ENCODE results near the gene CCDC106.

The CCDC106 gene

GRCh38 chr19:55640043-55640576 is 7.9 kb upstream of the CCDC106 start:
- H3K4me3 ChIP-seq (ENCODE audit: low read length), result peak overlapping the region; percentile 99
- H3K27me3 ChIP-seq (ENCODE audit: insufficient read depth, low read length), result no peaks in the 10 kb centered on the region
- H3K36me3 ChIP-seq (ENCODE audit: insufficient read depth, low read length), result peaks cover 10% of the 10 kb centered on the region
- WGBS, result 78% methylated on average over 38 of the region's 38 CpGs
- peak overlapping the region; percentile 94 for H3K27ac ChIP-seq (ENCODE audit: low read depth, low read length)
- no peaks in the 10 kb centered on the region for H3K9me3 ChIP-seq (ENCODE audit: insufficient read depth, low read depth, low read length)
- peaks cover 7% of the 10 kb centered on the region; the same call in 1 of the 2 replicates for H3K4me1 ChIP-seq (ENCODE audit: insufficient read depth, low read length)
- H3K9ac ChIP-seq (ENCODE audit: low read depth, low read length), result peak overlapping the region; percentile 86; the same call in 1 of the 2 replicates

GRCh38 chr19:55640577-55641425 is 7.2 kb upstream of the CCDC106 start, which contains the start of gene ZNF580:
TSS of gene ZNF580 (plus strand) at chr19:55641002. CDS start at chr19:55642509, 1,507 bp downstream.
- H3K4me3 ChIP-seq (ENCODE audit: low read length), result peak within 1 kb of the TSS; percentile 99
- 1% methylated on average over 89 of the region's 89 CpGs for WGBS
- H3K9ac ChIP-seq (ENCODE audit: low read depth, low read length), result peak within 1 kb of the TSS; percentile 86
- H3K36me3 ChIP-seq (ENCODE audit: insufficient read depth, low read length), result peaks cover 17% of the 10 kb centered on the region
- H3K9me3 ChIP-seq (ENCODE audit: insufficient read depth, low read depth, low read length), result no peaks in the 10 kb centered on the region
- H3K27me3 ChIP-seq (ENCODE audit: insufficient read depth, low read length), result no peaks in the 10 kb centered on the region
- peak within 1 kb of the TSS; percentile 94 for H3K27ac ChIP-seq (ENCODE audit: low read depth, low read length)
- H3K4me1 ChIP-seq (ENCODE audit: insufficient read depth, low read length), result peaks cover 4% of the 10 kb centered on the region; the same call in 1 of the 2 replicates

- Histone ChIP-seq H3K4me1 (ENCODE audit: insufficient read depth, low read length) (no peaks in the 10 kb centered on the region), H3K27me3 (ENCODE audit: insufficient read depth, low read length) (no peaks in the 10 kb centered on the region), H3K36me3 (ENCODE audit: insufficient read depth, low read length) (peaks cover 17% of the 10 kb centered on the region), H3K9me3 (ENCODE audit: insufficient read depth, low read depth, low read length) (no peaks in the 10 kb centered on the region), H3K9ac (ENCODE audit: low read depth, low read length) (peak overlapping the region; percentile 94), H3K4me3 (ENCODE audit: low read length) (peak overlapping the region; percentile 99), H3K27ac (ENCODE audit: low read depth, low read length) (peak overlapping the region; percentile 94)
- 1% methylated on average over 25 of the region's 25 CpGs for WGBS
Observed at GRCh38 chr19:55641426-55642152, 6.4 kb upstream of the CCDC106 start.

- H3K9me3 ChIP-seq (ENCODE audit: insufficient read depth, low read depth, low read length), result no peaks in the 10 kb centered on the region
- no peaks in the 10 kb centered on the region for H3K27me3 ChIP-seq (ENCODE audit: insufficient read depth, low read length)
- H3K4me3 ChIP-seq (ENCODE audit: low read length), result peak overlapping the region; percentile 99
- peak overlapping the region; percentile 94 for H3K9ac ChIP-seq (ENCODE audit: low read depth, low read length)
- H3K4me1 ChIP-seq (ENCODE audit: insufficient read depth, low read length), result peaks cover 1% of the 10 kb centered on the region; the same call in 1 of the 2 replicates
- under 1% methylated on average over 65 of the region's 65 CpGs for WGBS
- H3K27ac ChIP-seq (ENCODE audit: low read depth, low read length), result peak overlapping the region; percentile 75
- peaks cover 17% of the 10 kb centered on the region for H3K36me3 ChIP-seq (ENCODE audit: insufficient read depth, low read length)
Observed at GRCh38 chr19:55642153-55643002, 5.6 kb upstream of the CCDC106 start.

- peak within 1 kb of the TSS; percentile 94 for H3K9ac ChIP-seq (ENCODE audit: low read depth, low read length)
- peak within 1 kb of the TSS; percentile 75 for H3K27ac ChIP-seq (ENCODE audit: low read depth, low read length)
- H3K9me3 ChIP-seq (ENCODE audit: insufficient read depth, low read depth, low read length), result no peaks in the 10 kb centered on the region
- H3K4me3 ChIP-seq (ENCODE audit: low read length), result peak within 1 kb of the TSS; percentile 99
- peaks cover 17% of the 10 kb centered on the region for H3K36me3 ChIP-seq (ENCODE audit: insufficient read depth, low read length)
- peaks cover 2% of the 10 kb centered on the region; the same call in 1 of the 2 replicates for H3K4me1 ChIP-seq (ENCODE audit: insufficient read depth, low read length)
- under 1% methylated on average over 52 of the region's 56 CpGs for WGBS
- no peaks in the 10 kb centered on the region for H3K27me3 ChIP-seq (ENCODE audit: insufficient read depth, low read length)
Observed at GRCh38 chr19:55643003-55643886, 4.8 kb upstream of the CCDC106 start, which contains the start of gene ZNF581. TSS of gene ZNF581 (plus strand) at chr19:55643649. CDS start at chr19:55644572, 923 bp downstream.

- H3K4me1 ChIP-seq (ENCODE audit: insufficient read depth, low read length), result peaks cover 2% of the 10 kb centered on the region; the same call in 1 of the 2 replicates
- under 1% methylated on average over 15 of the region's 15 CpGs for WGBS
- peak overlapping the region; percentile 94 for H3K9ac ChIP-seq (ENCODE audit: low read depth, low read length)
- H3K9me3 ChIP-seq (ENCODE audit: insufficient read depth, low read depth, low read length), result no peaks in the 10 kb centered on the region
- H3K36me3 ChIP-seq (ENCODE audit: insufficient read depth, low read length), result peaks cover 14% of the 10 kb centered on the region
- H3K4me3 ChIP-seq (ENCODE audit: low read length), result peak overlapping the region; percentile 99
- H3K27ac ChIP-seq (ENCODE audit: low read depth, low read length), result peak overlapping the region; percentile 75
- no peaks in the 10 kb centered on the region for H3K27me3 ChIP-seq (ENCODE audit: insufficient read depth, low read length)
Observed at GRCh38 chr19:55643887-55644176, 4.2 kb upstream of the CCDC106 start.

- Histone ChIP-seq H3K36me3 (ENCODE audit: insufficient read depth, low read length) (peaks cover 14% of the 10 kb centered on the region), H3K9me3 (ENCODE audit: insufficient read depth, low read depth, low read length) (no peaks in the 10 kb centered on the region), H3K9ac (ENCODE audit: low read depth, low read length) (peak overlapping the region; percentile 94), H3K27me3 (ENCODE audit: insufficient read depth, low read length) (no peaks in the 10 kb centered on the region), H3K4me1 (ENCODE audit: insufficient read depth, low read length) (peaks cover 2% of the 10 kb centered on the region; the same call in 1 of the 2 replicates), H3K4me3 (ENCODE audit: low read length) (peak overlapping the region; percentile 99), H3K27ac (ENCODE audit: low read depth, low read length) (peak overlapping the region; percentile 75)
- WGBS, result 54% methylated on average over 11 of the region's 12 CpGs
Observed at GRCh38 chr19:55644191-55644833, 3.7 kb upstream of the CCDC106 start.

- no peaks in the 10 kb centered on the region for H3K9me3 ChIP-seq (ENCODE audit: insufficient read depth, low read depth, low read length)
- no peak overlapping the region for H3K27ac ChIP-seq (ENCODE audit: low read depth, low read length)
- H3K36me3 ChIP-seq (ENCODE audit: insufficient read depth, low read length), result peaks cover 14% of the 10 kb centered on the region
- H3K4me3 ChIP-seq (ENCODE audit: low read length), result peak overlapping the region; percentile 99
- H3K4me1 ChIP-seq (ENCODE audit: insufficient read depth, low read length), result peaks cover 2% of the 10 kb centered on the region; the same call in 1 of the 2 replicates
- H3K27me3 ChIP-seq (ENCODE audit: insufficient read depth, low read length), result no peaks in the 10 kb centered on the region
- H3K9ac ChIP-seq (ENCODE audit: low read depth, low read length), result peak overlapping the region; percentile 94; the same call in 1 of the 2 replicates
- 94% methylated on average over 28 of the region's 28 CpGs for WGBS
Observed at GRCh38 chr19:55644842-55645511, 3.0 kb upstream of the CCDC106 start.

GRCh38 chr19:55645512-55645881 is 2.5 kb upstream of the CCDC106 start:
- peaks cover 2% of the 10 kb centered on the region; the same call in 1 of the 2 replicates for H3K4me1 ChIP-seq (ENCODE audit: insufficient read depth, low read length)
- no peak overlapping the region for H3K9ac ChIP-seq (ENCODE audit: low read depth, low read length)
- H3K27ac ChIP-seq (ENCODE audit: low read depth, low read length), result no peak overlapping the region
- 94% methylated on average over 5 of the region's 5 CpGs for WGBS
- H3K9me3 ChIP-seq (ENCODE audit: insufficient read depth, low read depth, low read length), result no peaks in the 10 kb centered on the region
- no peak overlapping the region for H3K4me3 ChIP-seq (ENCODE audit: low read length)
- no peaks in the 10 kb centered on the region for H3K27me3 ChIP-seq (ENCODE audit: insufficient read depth, low read length)
- H3K36me3 ChIP-seq (ENCODE audit: insufficient read depth, low read length), result peaks cover 14% of the 10 kb centered on the region
